Thyroid gland (tissue), 4 donors: ENCODE measurements around the gene CXorf38. TPM values are rescaled to one million over a fixed set of nuclear protein-coding genes. Genes with fewer than 3 reads are reported as not detected.

ENCODE experiments used
- DNase-seq, 2 donors: peaks; one replicate each; pipeline ENCODE4 v3.0.0-alpha.2; 2019
- H3K27ac ChIP-seq, 3 donors: fragments of 200-600 bp; sonication (generic); 1 replicate in 2 of 3; 2 replicates in 1 of 3; pipeline ENCODE4 v1.5.1; 2016 to 2019; ENCODE audit warnings: mild to moderate bottlenecking in 1 of 3, moderate library complexity in 1 of 3
- H3K27me3 ChIP-seq: fragments of 200-600 bp; sonication (generic); one replicate; pipeline ENCODE4 v1.5.1; 2019
- H3K36me3 ChIP-seq, 2 donors: fragments of 200-600 bp; sonication (generic); one replicate each; pipeline ENCODE4 v1.5.1; 2016 to 2019
- H3K4me1 ChIP-seq, 2 donors: fragments of 200-600 bp; sonication (generic); one replicate each; pipeline ENCODE4 v1.5.1; 2017 to 2019
- H3K4me3 ChIP-seq, 3 donors: fragments of 200-600 bp; sonication (generic); replicated peaks in 1 of 3; 1 replicate in 2 of 3; 2 replicates in 1 of 3; pipeline ENCODE4 v1.5.1; 2016; ENCODE audit warnings: mild to moderate bottlenecking in 1 of 3
- H3K9me3 ChIP-seq: fragments of 200-600 bp; sonication (generic); one replicate; pipeline ENCODE4 v1.5.1; 2017
- POLR2A ChIP-seq, 2 donors: fragments of 450-650 bp; IDR thresholded peaks; one replicate each; pipeline ENCODE4 v1.6.1; 2017; ENCODE audit warnings: antibody characterized with exemption in 2 of 2, mild to moderate bottlenecking in 2 of 2, moderate library complexity in 1 of 2
- WGBS, 2 donors: methylation state at CpG; one replicate each; pipeline ENCODE4 v1.1.5; 2017; 5-methylcytosine and 5-hydroxymethylcytosine counted together
- intact Hi-C: fragments of 100-400 bp; cut with DNase I; formaldehyde crosslinking; loops from one replicate; pipeline ENCODE4 v1.15.1; 2023
- total RNA-seq, 4 donors: library from RNA; depleted of rRNA; stranded (reverse); fragments of >200 nt; gene quantifications; one replicate each; pipeline ENCODE4 v1.2.3, GENCODE V29; 2016
- TF ChIP-seq, protein P1 (sequence below), 6 experiments: fragments of 200-600 bp in 3 of 6; fragments of 450-650 bp in 3 of 6; sonication (generic) in 3 of 6; IDR thresholded peaks; one replicate each; pipeline ENCODE4 v1.5.1; 2016 to 2019; ENCODE audit warnings: antibody characterized with exemption in 6 of 6, mild to moderate bottlenecking in 2 of 6, inconsistent platforms in 1 of 6, moderate library complexity in 1 of 6

CXorf38 gene
- total RNA-seq, 4 donors from 2014 or later, result 29.7 to 49.1 (median 42.2) TPM

GRCh38 chrX:40651620-40652223 is 4.4 kb upstream of the CXorf38 start:
- WGBS, 2 donors, result 0 to 1% methylated on average over 3 of the region's 3 CpGs
- no peaks in the 10 kb centered on the region for H3K9me3 ChIP-seq
- no peaks in the 10 kb centered on the region for H3K27me3 ChIP-seq
- no peak for TF ChIP-seq POLR2A (IDR thresholded peaks at IDR 0.05)
- TF ChIP-seq, protein P1, sequence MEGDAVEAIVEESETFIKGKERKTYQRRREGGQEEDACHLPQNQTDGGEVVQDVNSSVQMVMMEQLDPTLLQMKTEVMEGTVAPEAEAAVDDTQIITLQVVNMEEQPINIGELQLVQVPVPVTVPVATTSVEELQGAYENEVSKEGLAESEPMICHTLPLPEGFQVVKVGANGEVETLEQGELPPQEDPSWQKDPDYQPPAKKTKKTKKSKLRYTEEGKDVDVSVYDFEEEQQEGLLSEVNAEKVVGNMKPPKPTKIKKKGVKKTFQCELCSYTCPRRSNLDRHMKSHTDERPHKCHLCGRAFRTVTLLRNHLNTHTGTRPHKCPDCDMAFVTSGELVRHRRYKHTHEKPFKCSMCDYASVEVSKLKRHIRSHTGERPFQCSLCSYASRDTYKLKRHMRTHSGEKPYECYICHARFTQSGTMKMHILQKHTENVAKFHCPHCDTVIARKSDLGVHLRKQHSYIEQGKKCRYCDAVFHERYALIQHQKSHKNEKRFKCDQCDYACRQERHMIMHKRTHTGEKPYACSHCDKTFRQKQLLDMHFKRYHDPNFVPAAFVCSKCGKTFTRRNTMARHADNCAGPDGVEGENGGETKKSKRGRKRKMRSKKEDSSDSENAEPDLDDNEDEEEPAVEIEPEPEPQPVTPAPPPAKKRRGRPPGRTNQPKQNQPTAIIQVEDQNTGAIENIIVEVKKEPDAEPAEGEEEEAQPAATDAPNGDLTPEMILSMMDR (IDR thresholded peaks at IDR 0.05), result peak in 5 of 6 experiments; percentile 55 to 83 (median 68)
- H3K4me1 ChIP-seq, result peaks cover 3 to 7% of the 10 kb centered on the region in 2 donors
- no peaks in the 10 kb centered on the region for H3K36me3 ChIP-seq
- H3K27ac ChIP-seq, result no peak overlapping the region
- intact Hi-C loops, result loop anchor here (10.0 kb wide), 2 partner anchors 143 to 463 kb away; no protein-coding TSS in a partner anchor
- no peak overlapping the region for H3K4me3 ChIP-seq
- DNase-seq, result peak; percentile 63 to 73

GRCh38 chrX:40646489-40647306 is 663 bp downstream of the CXorf38 start:
- DNase-seq, result peak; percentile 43 to 47
- no peaks in the 10 kb centered on the region for H3K27me3 ChIP-seq
- peak overlapping the region; percentile 74 to 91 (median 80) for H3K27ac ChIP-seq
- H3K4me3 ChIP-seq, result peak overlapping the region in 2 of 3 donors; percentile 66 to 79
- no peaks in the 10 kb centered on the region for H3K9me3 ChIP-seq
- 0 to 5% methylated on average over 4 to 19 of the region's 33 CpGs for WGBS, 2 donors
- intact Hi-C loops, result loop anchor here (10.0 kb wide), 1 partner anchor 102 kb away; no protein-coding TSS in a partner anchor
- peaks cover 11 to 20% of the 10 kb centered on the region in 2 donors for H3K4me1 ChIP-seq
- no peaks in the 10 kb centered on the region for H3K36me3 ChIP-seq
- no peak for TF ChIP-seq POLR2A (IDR thresholded peaks at IDR 0.05)
- TF ChIP-seq, protein P1 (IDR thresholded peaks at IDR 0.05), result no peak

DNA sequence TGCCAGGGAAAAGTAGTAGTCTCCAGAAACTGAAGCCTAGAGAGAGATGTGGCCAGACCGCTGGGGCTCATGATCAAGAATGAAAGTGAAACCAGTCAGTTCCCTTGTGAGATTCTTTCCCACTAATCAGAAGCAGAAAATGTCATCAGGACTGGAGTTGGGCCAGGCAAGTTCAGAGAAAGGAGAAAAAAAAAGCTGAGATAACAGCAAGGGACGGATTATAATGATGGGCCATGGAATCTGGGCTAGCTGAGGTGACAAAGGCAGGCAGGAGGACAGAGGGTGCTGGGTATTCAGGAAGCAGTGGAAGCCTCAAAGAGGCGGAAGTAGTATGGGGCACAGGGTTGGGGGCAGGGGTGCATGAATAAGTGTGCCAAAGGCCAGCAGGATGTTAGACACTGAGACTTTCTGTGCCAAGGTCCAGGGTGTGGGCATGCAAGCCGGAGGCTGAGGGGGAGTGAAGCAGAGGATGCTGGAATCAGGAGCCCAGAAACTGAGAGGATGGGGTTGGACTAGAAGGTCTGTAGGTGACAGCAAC is 2.5 kb downstream of the CXorf38 start:
- H3K4me1 ChIP-seq, result peaks cover 11 to 20% of the 10 kb centered on the region in 2 donors

GRCh38 chrX:40644176-40644575 is 3.2 kb downstream of the CXorf38 start:
- Histone ChIP-seq H3K27ac (peak overlapping the region; percentile 47 to 72 (median 61)), H3K36me3 (no peaks in the 10 kb centered on the region), H3K4me1 (peaks cover 11 to 20% of the 10 kb centered on the region in 2 donors), H3K9me3 (no peaks in the 10 kb centered on the region), H3K4me3 (no peak overlapping the region), H3K27me3 (no peaks in the 10 kb centered on the region)
- TF ChIP-seq POLR2A (IDR thresholded peaks at IDR 0.05), result no peak
- TF ChIP-seq, protein P1 (IDR thresholded peaks at IDR 0.05), result no peak
- DNase-seq, result no peak
- intact Hi-C loops, result loop anchor here (10.0 kb wide), 1 partner anchor 99 kb away; no protein-coding TSS in a partner anchor
- WGBS, 2 donors, result 58 to 63% methylated on average over 5 of the region's 5 CpGs

More for the DNA sequence above, 2.5 kb downstream of the CXorf38 start:
- peak; percentile 44 to 57 for DNase-seq
- Histone ChIP-seq H3K36me3 (no peaks in the 10 kb centered on the region), H3K4me3 (peak overlapping the region in 1 of 3 donors; percentile 15), H3K27ac (peak overlapping the region; percentile 47 to 72 (median 61)), H3K9me3 (no peaks in the 10 kb centered on the region), H3K27me3 (no peaks in the 10 kb centered on the region)
- intact Hi-C loops, result loop anchor here (10.0 kb wide), 1 partner anchor 100 kb away; no protein-coding TSS in a partner anchor
- WGBS, 2 donors, result 12 to 20% methylated on average over 4 of the region's 4 CpGs
- TF ChIP-seq, protein P1 (IDR thresholded peaks at IDR 0.05), result no peak
- TF ChIP-seq POLR2A (IDR thresholded peaks at IDR 0.05), result no peak
